HG03108 (cell line): ENCODE measurements around the gene KAT8.
A peak's percentile ranks its signal among the peaks of the same experiment; 100 is the strongest.
"Not testable (repeated sequence)": the region's sequence is repeated elsewhere in the genome, so short reads cannot be mapped to it uniquely, and the experiment has no call there.

Experiments
- ATAC-seq: cut with Tn5 transposase; IDR thresholded peaks from one replicate; pipeline ENCODE4 v1.9.1; 2021; ENCODE audit warnings: moderate library complexity; ENCODE audit not compliant: unreplicated experiment

The KAT8 gene

GRCh38 chr16:31144418-31144817, 27.0 kb downstream of the KAT8 start:
- ATAC-seq = not testable (repeated sequence)

DNA sequence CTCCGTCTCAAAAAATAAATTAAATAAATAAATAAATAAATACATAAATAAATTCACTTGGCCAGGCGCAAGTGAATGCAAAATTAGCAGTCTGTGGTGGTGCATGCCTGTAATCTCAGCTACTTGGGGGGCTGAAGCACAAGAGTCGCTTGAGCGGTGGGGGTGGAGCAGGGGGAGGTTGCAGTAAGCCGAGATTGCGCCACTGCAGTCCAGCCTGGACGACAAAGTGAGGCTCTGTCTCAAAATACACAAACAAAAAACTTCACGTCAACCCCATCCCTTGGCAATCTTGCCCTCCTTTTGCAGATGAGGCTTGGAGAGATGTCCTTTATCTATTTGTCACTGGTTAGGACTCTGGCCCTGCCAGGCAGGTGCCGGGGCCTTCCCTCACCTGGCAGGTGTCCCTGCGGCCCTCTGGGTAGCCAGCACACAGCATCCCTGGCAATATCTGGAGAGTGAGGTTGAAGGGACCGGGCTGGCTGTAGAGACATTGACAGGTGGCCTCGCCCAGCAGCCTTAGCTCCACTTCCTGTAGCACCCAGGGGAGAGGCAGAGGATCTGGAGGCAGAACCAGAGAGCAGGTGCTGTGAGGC, 28.0 kb downstream of the KAT8 start:
- no peak for ATAC-seq

DNA sequence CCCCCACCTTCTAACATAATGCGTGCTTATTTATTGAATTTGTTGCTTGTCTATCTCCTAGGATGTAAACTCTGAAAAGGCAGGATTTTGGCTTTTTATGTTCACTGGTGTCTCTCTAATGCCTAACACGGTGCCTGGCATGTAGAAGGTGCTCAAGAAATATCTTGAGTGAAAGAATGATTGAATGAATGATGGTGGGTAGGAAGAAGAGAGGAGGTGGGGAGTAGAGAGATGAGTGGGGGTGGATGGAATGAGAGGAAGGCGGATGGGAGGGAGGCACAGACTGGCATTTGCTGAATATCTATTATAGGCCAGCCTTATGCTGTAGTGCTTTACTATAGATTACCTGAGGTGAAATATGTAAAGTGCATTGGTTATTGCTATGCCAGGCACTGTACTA, 30.1 kb downstream of the KAT8 start:
- ATAC-seq = no peak

DNA sequence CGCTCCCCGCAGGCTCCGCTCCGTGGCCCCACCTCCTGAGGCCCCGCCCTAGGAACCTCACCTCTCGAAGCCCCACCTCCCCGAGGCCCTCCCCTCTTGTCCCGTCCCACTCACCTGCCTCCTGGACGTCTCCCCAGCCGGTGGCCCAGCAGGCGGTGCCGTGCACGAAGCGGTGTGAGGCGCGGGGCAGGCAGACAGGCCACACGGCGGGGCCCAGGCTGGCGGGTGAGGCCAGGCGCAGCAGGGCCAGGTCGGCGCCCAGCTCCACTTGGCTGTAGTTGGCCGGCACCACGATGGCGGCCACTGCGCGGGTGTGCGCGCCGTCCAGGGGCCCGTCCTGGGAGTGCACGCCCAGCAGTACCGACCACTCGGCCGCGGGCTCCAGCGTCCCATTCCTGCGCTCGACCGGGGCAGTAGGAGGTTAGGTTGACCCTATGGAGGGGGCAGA, 30.8 kb downstream of the KAT8 start:
- ATAC-seq = no peak

DNA sequence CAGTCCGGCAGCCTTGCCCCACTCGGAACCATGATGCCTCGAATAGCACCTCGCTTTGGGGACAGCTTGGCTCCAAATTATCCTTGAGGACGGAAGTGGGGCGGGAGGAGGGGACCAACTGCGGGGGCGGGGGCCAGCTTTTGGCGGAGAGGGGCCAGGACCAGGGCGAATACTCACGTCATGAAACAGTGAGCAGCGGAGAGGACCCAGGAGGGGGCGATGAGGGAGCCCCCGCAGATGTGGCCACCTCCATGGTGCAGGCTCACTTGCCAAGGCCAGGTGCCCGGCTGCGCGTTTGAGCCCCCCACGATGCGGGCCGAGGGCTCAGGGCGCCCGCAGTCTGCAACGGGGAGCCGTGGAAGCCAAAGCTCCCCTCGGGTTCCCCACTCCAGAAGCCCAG, 31.4 kb downstream of the KAT8 start:
- ATAC-seq = no peak

- ATAC-seq = no peak
Observed at GRCh38 chr16:31149332-31149731, 31.9 kb downstream of the KAT8 start.

GRCh38 chr16:31149894-31150890, 32.7 kb downstream of the KAT8 start, which contains the start of gene PRSS36:
Gene PRSS36 (minus strand): TSS chr16:31150066. CDS start chr16:31150035, 31 bp downstream.
- ATAC-seq = no peak

- not testable (repeated sequence) for ATAC-seq
Observed at GRCh38 chr16:31150976-31151375, 33.5 kb downstream of the KAT8 start.

- ATAC-seq = no peak
Observed at GRCh38 chr16:31157136-31157535, 39.7 kb downstream of the KAT8 start.

- no peak for ATAC-seq
Observed at GRCh38 chr16:31167315-31167714, 49.9 kb downstream of the KAT8 start.

DNA sequence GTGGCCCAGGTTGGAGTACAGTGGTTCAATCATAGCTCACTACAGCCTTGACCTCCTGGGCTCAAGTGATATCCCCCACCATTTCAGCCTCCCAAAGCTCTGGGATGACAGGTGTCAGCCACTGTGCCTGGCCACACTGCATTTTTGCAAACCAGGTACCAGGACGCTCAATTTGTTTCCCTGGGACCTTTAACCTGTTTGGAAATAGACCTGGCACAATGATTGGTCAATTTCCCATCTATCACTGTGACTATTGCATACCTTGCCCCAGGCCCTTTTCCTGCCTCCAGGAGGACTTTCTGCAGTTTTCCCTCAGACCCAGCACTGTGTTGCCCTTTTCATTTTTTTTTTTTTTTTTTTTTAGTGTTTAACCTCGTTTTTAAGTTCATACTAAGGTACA, 51.4 kb downstream of the KAT8 start:
- no peak for ATAC-seq

GRCh38 chr16:31170048-31170447, 52.6 kb downstream of the KAT8 start:
- ATAC-seq = not testable (repeated sequence)

- no peak for ATAC-seq
Observed at GRCh38 chr16:31177136-31177535, 59.7 kb downstream of the KAT8 start.

- peak; percentile 4 for ATAC-seq
Observed at GRCh38 chr16:31179219-31179746, 61.8 kb downstream of the KAT8 start.

DNA sequence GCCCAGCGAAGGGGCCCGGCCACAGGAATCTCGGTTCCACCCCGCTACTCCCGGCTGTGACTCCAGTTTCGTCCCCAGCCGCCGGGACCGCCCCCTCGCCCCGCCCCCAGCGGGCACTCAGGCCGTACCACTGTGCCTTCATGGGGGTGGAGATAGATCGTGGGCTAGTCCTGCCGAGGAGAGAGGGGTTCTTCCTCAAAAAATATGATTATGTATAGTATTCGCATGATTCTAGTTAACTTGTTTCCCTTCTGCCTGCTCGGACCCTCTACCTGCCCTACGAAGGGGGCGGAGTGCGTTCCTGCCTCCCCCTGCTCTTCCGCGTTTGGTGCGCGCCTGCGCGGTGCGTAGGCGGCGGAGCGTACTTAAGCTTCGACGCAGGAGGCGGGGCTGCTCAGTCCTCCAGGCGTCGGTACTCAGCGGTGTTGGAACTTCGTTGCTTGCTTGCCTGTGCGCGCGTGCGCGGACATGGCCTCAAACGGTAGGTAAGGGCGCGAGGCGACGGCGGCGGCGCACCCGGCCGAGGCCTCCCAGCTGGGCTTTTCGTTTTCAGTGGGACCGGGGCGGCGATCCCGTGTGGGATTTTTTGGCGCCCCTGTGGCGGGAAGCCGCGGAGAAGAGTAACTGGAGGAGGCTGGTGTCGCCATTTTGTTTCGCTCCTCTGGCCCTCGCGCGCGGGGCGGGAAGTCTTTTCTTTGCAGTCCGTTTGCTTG, 62.4 kb downstream of the KAT8 start, which contains the start of gene FUS:
TSS of gene FUS (plus strand) at position 393 of the 713 bp plus-strand sequence. CDS start at position 469, 76 bp downstream.
- peak; percentile 47 for ATAC-seq
